ENCODE results near the gene TMED8. TPM values are rescaled to one million over a fixed set of nuclear protein-coding genes. Genes with fewer than 3 reads are reported as not detected.
A peak's percentile ranks its signal among the peaks of the same experiment; 100 is the strongest.

Gene TMED8
- total and polyA plus RNA-seq, 4 donors: 16.8 to 28.5 (median 20.9) TPM

DNA sequence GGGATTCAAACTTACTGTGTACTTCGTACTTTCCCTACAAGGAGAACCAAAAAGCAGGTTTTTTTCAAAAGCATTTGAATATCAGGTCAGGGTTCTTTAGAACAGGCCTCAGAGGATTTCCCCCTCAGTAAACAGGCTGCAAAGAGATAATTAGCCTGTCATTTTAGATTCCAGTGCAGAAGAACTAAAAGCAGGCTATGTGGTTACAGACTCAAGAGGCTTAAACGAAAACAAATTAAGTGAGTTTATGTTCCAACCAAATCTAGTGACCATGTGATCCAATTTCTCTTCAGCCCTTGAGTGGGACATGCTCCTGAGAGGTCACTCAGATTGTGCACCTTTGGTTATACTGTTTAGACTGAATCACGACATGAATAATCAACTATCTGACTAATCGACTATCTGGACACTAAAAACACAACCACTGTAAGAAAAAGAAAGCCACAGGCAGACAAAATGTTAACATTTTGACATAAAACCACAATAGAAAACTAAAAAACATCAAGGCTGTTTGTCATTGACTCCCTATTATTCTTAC, 4.5 kb downstream of the TMED8 start:
- Histone ChIP-seq H3K4me3 (ENCODE audit: low read depth, low read length) (no peak overlapping the region), H3K9me3 (ENCODE audit: control insufficient read depth, insufficient read depth, low read length) (no peaks in the 10 kb centered on the region), H3K4me1 (ENCODE audit: control insufficient read depth, insufficient read depth, low read length) (peaks cover 5% of the 10 kb centered on the region), H3K27ac (ENCODE audit: low read depth, low read length) (no peak overlapping the region), H3K27me3 (ENCODE audit: control insufficient read depth, insufficient read depth, low read length) (no peaks in the 10 kb centered on the region), H3K36me3 (ENCODE audit: control insufficient read depth, insufficient read depth, low read length) (no peaks in the 10 kb centered on the region)
- 48% methylated on average over 4 of the region's 4 CpGs for WGBS (ENCODE audit: insufficient coverage)
- DNase-seq (ENCODE audit: low read depth in 4 of 6, low spot score in 6 of 6): peak in 2 of 6 donors; percentile 8 to 17

DNA sequence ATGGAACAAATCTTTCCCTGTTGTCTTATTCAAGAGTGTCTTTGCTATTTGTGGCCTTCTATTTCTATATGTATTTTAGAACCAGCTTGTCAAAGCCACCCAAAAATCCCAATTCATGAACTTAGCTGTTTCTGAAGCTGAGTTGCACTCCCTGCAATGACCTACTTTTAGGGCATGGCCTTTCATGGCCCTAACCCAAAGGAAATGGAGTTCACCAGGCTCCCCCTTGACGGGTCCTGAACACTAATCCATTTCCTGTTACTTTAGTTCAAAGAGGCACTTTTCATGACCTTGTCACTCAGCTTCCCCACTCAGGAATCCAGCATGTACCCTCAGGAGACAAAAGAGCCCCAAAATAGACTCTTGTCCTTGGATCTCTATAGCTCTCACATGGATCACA, 7.6 kb downstream of the TMED8 start:
- H3K4me3 ChIP-seq (ENCODE audit: low read depth, low read length): no peak overlapping the region
- H3K27ac ChIP-seq (ENCODE audit: low read depth, low read length): no peak overlapping the region
- H3K27me3 ChIP-seq (ENCODE audit: control insufficient read depth, insufficient read depth, low read length): no peaks in the 10 kb centered on the region
- H3K9me3 ChIP-seq (ENCODE audit: control insufficient read depth, insufficient read depth, low read length): no peaks in the 10 kb centered on the region
- no peaks in the 10 kb centered on the region for H3K36me3 ChIP-seq (ENCODE audit: control insufficient read depth, insufficient read depth, low read length)
- no peaks in the 10 kb centered on the region for H3K4me1 ChIP-seq (ENCODE audit: control insufficient read depth, insufficient read depth, low read length)
- DNase-seq (ENCODE audit: low read depth in 4 of 6, low spot score in 6 of 6): no peak
- 92% methylated on average over 1 of the region's 1 CpG for WGBS (ENCODE audit: insufficient coverage)

DNA sequence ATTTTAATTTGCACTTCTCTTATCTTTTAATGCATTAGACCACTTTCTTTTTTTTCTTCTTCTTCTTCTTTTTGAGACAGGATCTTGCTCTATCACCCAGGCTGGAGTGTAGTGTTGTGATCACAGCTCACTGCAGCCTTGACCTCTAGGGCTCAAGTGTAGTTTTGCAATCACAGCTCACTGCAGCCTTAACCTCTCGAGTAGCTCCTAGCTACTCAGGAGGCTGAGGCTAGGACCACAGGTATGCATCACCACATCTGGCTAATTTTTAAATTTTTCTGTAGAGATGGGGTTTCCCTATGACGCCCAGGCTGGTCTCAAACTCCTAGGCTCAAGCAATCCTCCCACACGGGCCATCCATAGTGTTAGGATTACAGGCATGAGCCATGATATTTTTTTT, 12.7 kb downstream of the TMED8 start:
- no peak overlapping the region for H3K27ac ChIP-seq (ENCODE audit: low read depth, low read length)
- H3K4me3 ChIP-seq (ENCODE audit: low read depth, low read length): no peak overlapping the region
- DNase-seq (ENCODE audit: low read depth in 4 of 6, low spot score in 6 of 6): no peak
- WGBS (ENCODE audit: insufficient coverage): 100% methylated on average over 1 of the region's 3 CpGs
- no peaks in the 10 kb centered on the region for H3K27me3 ChIP-seq (ENCODE audit: control insufficient read depth, insufficient read depth, low read length)
- no peaks in the 10 kb centered on the region for H3K9me3 ChIP-seq (ENCODE audit: control insufficient read depth, insufficient read depth, low read length)
- H3K4me1 ChIP-seq (ENCODE audit: control insufficient read depth, insufficient read depth, low read length): no peaks in the 10 kb centered on the region
- no peaks in the 10 kb centered on the region for H3K36me3 ChIP-seq (ENCODE audit: control insufficient read depth, insufficient read depth, low read length)

DNA sequence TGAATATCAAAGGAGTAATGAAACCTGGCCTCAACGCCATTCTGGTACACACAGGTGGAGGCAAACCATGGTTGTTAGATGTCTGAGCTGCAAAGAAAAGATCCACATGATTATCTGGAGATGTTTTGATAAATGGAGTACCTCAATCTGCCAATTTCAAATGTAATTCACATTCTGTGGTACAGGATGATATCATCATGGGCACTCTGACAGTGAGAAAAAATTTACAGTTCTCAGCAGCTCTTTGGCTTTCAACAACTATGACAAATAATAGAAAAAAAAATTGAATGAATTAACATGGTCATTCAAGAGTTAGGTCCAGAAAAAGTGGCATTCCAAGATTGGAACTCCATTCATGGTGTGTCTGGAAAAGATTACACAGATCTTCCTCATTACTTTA, 17.3 kb downstream of the TMED8 start:
- DNase-seq (ENCODE audit: low read depth in 4 of 6, low spot score in 6 of 6): no peak
- H3K27ac ChIP-seq (ENCODE audit: low read depth, low read length): no peak overlapping the region
- H3K36me3 ChIP-seq (ENCODE audit: control insufficient read depth, insufficient read depth, low read length): no peaks in the 10 kb centered on the region
- H3K4me1 ChIP-seq (ENCODE audit: control insufficient read depth, insufficient read depth, low read length): no peaks in the 10 kb centered on the region
- H3K9me3 ChIP-seq (ENCODE audit: control insufficient read depth, insufficient read depth, low read length): no peaks in the 10 kb centered on the region
- no peak overlapping the region for H3K4me3 ChIP-seq (ENCODE audit: low read depth, low read length)
- no peaks in the 10 kb centered on the region for H3K27me3 ChIP-seq (ENCODE audit: control insufficient read depth, insufficient read depth, low read length)
- 100% methylated on average over 1 of the region's 1 CpG for WGBS (ENCODE audit: insufficient coverage)

DNA sequence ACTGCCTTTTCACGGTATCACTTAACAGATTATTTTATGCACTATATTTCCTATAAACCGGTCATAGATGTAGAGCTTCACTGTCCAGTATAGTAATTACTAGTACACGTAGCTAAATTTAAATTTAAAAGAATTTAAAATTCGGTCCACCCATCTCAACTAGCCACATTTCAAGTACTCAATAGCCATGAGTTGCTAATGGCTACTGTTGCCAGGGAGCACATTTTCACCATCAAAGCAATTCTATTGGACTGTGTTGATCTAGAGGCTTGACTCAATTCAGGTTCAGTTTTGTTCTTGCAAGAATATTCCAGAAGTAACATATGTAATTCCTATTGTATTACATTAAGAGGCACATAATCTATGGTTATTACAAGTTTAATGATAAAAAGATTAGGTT, 20.0 kb downstream of the TMED8 start:
- Histone ChIP-seq H3K36me3 (ENCODE audit: control insufficient read depth, insufficient read depth, low read length) (no peaks in the 10 kb centered on the region), H3K27ac (ENCODE audit: low read depth, low read length) (no peak overlapping the region), H3K4me3 (ENCODE audit: low read depth, low read length) (no peak overlapping the region), H3K27me3 (ENCODE audit: control insufficient read depth, insufficient read depth, low read length) (no peaks in the 10 kb centered on the region), H3K4me1 (ENCODE audit: control insufficient read depth, insufficient read depth, low read length) (peaks cover 4% of the 10 kb centered on the region), H3K9me3 (ENCODE audit: control insufficient read depth, insufficient read depth, low read length) (no peaks in the 10 kb centered on the region)
- WGBS (ENCODE audit: insufficient coverage): no CpG with 5 or more reads among the region's 4 CpGs
- peak in 1 of 6 donors; percentile 26 for DNase-seq (ENCODE audit: low read depth in 4 of 6, low spot score in 6 of 6)

DNA sequence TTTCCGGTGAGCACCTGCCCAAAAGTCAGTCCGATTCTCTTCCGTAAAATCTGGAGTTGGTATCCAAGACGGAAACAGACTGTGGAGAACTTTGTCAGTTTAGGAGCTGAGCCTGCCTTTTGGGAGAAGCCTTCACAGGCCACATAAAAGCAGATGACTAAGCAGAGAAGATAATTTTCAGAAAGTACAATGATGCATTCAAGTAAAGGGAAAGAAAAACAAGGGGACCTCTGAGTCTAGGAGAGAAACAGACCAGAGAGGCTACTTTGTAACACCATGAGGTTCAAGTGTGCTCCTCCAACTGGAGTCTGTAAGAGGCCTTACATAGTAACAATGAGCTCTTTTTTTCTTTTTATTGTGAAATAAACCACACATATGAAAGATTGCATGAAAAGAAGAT, 21.1 kb downstream of the TMED8 start:
- no peaks in the 10 kb centered on the region for H3K27me3 ChIP-seq (ENCODE audit: control insufficient read depth, insufficient read depth, low read length)
- WGBS (ENCODE audit: insufficient coverage): 95% methylated on average over 4 of the region's 4 CpGs
- peaks cover 5% of the 10 kb centered on the region for H3K36me3 ChIP-seq (ENCODE audit: control insufficient read depth, insufficient read depth, low read length)
- DNase-seq (ENCODE audit: low read depth in 4 of 6, low spot score in 6 of 6): peak in 1 of 6 donors; percentile 7
- H3K4me3 ChIP-seq (ENCODE audit: low read depth, low read length): no peak overlapping the region
- no peaks in the 10 kb centered on the region for H3K9me3 ChIP-seq (ENCODE audit: control insufficient read depth, insufficient read depth, low read length)
- H3K27ac ChIP-seq (ENCODE audit: low read depth, low read length): no peak overlapping the region
- peaks cover 4% of the 10 kb centered on the region for H3K4me1 ChIP-seq (ENCODE audit: control insufficient read depth, insufficient read depth, low read length)

GRCh38 chr14:77353469-77354141, 23.3 kb downstream of the TMED8 start:
- WGBS (ENCODE audit: insufficient coverage): 45% methylated on average over 3 of the region's 5 CpGs

DNA sequence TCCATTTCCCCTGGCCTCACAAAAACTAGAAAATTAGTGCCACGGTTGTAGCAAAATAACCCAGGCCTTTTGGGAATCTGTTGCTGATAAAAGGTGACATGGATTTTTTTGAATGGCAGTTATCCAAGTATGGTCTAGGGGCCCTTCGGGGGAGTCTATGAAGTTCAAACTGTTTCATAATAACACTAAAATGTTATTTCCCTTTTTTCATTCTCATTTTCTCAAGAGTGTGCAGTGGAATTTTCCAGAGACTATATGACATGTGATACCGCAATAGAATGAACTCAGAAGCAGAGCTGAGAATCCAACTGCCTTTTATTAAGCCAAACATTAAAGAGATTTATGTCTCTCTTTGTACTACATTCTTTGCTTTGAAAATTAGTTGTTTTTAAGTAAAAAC, 29.1 kb downstream of the TMED8 start:
- no peaks in the 10 kb centered on the region for H3K9me3 ChIP-seq (ENCODE audit: control insufficient read depth, insufficient read depth, low read length)
- no peak for DNase-seq (ENCODE audit: low read depth in 4 of 6, low spot score in 6 of 6)
- no peaks in the 10 kb centered on the region for H3K4me1 ChIP-seq (ENCODE audit: control insufficient read depth, insufficient read depth, low read length)
- H3K27me3 ChIP-seq (ENCODE audit: control insufficient read depth, insufficient read depth, low read length): no peaks in the 10 kb centered on the region
- H3K27ac ChIP-seq (ENCODE audit: low read depth, low read length): no peak overlapping the region
- peaks cover 18% of the 10 kb centered on the region for H3K36me3 ChIP-seq (ENCODE audit: control insufficient read depth, insufficient read depth, low read length)
- WGBS (ENCODE audit: insufficient coverage): no CpG with 5 or more reads among the region's 3 CpGs
- H3K4me3 ChIP-seq (ENCODE audit: low read depth, low read length): no peak overlapping the region

More at GRCh38 chr14:77353469-77354141, 23.3 kb downstream of the TMED8 start:
- H3K4me3 ChIP-seq (ENCODE audit: low read depth, low read length): no peak overlapping the region
- no peaks in the 10 kb centered on the region for H3K9me3 ChIP-seq (ENCODE audit: control insufficient read depth, insufficient read depth, low read length)
- peak in 2 of 6 donors; percentile 11 to 42 for DNase-seq (ENCODE audit: low read depth in 4 of 6, low spot score in 6 of 6)
- no peaks in the 10 kb centered on the region for H3K27me3 ChIP-seq (ENCODE audit: control insufficient read depth, insufficient read depth, low read length)
- peaks cover 4% of the 10 kb centered on the region for H3K4me1 ChIP-seq (ENCODE audit: control insufficient read depth, insufficient read depth, low read length)
- H3K27ac ChIP-seq (ENCODE audit: low read depth, low read length): peak overlapping the region; percentile 33
- peaks cover 10% of the 10 kb centered on the region for H3K36me3 ChIP-seq (ENCODE audit: control insufficient read depth, insufficient read depth, low read length)

DNA sequence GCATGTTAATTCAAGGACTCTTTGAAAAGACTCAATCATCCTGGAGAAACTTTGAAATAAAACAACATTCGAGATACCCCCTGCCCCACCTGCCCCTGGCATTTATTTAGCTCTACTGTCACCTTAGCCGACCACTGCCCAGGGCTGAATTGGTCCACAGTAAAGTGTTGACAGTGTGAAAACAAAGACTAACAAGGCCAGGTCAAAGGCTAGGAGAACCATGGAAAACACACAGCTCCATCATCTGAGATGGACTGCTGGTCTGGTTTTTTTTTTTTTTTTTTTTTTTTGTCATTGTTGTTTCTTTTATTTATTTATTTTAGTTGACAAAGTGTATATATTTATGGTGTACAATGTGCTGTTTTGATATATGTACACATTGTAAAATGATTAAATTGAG, 30.4 kb downstream of the TMED8 start:
- Histone ChIP-seq H3K4me1 (ENCODE audit: control insufficient read depth, insufficient read depth, low read length) (no peaks in the 10 kb centered on the region), H3K27me3 (ENCODE audit: control insufficient read depth, insufficient read depth, low read length) (no peaks in the 10 kb centered on the region), H3K4me3 (ENCODE audit: low read depth, low read length) (no peak overlapping the region), H3K9me3 (ENCODE audit: control insufficient read depth, insufficient read depth, low read length) (no peaks in the 10 kb centered on the region), H3K36me3 (ENCODE audit: control insufficient read depth, insufficient read depth, low read length) (peaks cover 23% of the 10 kb centered on the region), H3K27ac (ENCODE audit: low read depth, low read length) (no peak overlapping the region)
- DNase-seq (ENCODE audit: low read depth in 4 of 6, low spot score in 6 of 6): no peak
- 100% methylated on average over 1 of the region's 2 CpGs for WGBS (ENCODE audit: insufficient coverage)

- peak in 1 of 6 donors; percentile 81 for DNase-seq (ENCODE audit: low read depth in 4 of 6, low spot score in 6 of 6)
- no peak overlapping the region for H3K4me3 ChIP-seq (ENCODE audit: low read depth, low read length)
- no peak overlapping the region for H3K27ac ChIP-seq (ENCODE audit: low read depth, low read length)
- no peaks in the 10 kb centered on the region for H3K4me1 ChIP-seq (ENCODE audit: control insufficient read depth, insufficient read depth, low read length)
- peaks cover 29% of the 10 kb centered on the region for H3K36me3 ChIP-seq (ENCODE audit: control insufficient read depth, insufficient read depth, low read length)
- no peaks in the 10 kb centered on the region for H3K27me3 ChIP-seq (ENCODE audit: control insufficient read depth, insufficient read depth, low read length)
- 47% methylated on average over 2 of the region's 3 CpGs for WGBS (ENCODE audit: insufficient coverage)
- H3K9me3 ChIP-seq (ENCODE audit: control insufficient read depth, insufficient read depth, low read length): no peaks in the 10 kb centered on the region
Observed at GRCh38 chr14:77344377-77344996, 32.4 kb downstream of the TMED8 start.

All from spinal cord (tissue), 10 donors.